ENCODE measurements around the gene PTPN12.

The PTPN12 gene

DNA sequence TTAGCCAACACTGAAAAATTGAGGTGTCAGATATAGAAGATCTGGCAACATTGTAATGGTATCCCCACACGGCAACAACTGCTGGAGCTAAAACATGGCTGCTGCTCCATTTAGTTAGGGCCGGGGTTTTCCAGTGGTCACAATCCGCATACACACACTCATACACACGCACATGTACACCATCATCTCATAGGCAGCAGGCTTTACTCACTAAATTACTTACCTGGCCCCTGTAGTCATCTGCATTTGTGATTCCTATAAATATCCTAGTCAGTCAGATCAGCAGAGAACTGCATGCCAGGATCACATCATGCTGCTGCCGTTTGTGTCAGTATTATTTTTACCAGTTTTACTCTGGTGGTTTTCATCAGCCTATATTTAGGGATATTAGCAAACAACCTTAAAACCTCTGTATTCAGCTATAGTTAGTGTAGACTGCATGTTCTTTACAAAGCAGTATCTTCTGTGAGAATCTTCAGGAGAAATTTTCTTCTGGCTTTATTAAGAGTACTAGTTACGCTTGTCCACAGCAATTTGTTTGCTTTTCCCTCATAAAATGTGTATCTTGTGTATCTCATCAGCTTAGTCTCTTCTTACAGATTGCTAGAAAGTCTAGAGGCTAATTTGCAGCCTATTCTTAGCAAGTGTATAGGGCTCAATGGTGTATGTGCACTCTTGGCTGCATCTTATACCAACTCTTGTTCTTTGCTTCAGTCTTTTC, 38.3 kb upstream of the PTPN12 start:
- no peak overlapping the region for H3K4me2 ChIP-seq (ENCODE audit: low read depth, low read length, poor library complexity, severe bottlenecking)
- no peak for TF ChIP-seq EZH2phosphoT487 (IDR thresholded peaks at IDR 0.05; ENCODE audit: borderline replicate concordance)
- TF ChIP-seq, protein P1, sequence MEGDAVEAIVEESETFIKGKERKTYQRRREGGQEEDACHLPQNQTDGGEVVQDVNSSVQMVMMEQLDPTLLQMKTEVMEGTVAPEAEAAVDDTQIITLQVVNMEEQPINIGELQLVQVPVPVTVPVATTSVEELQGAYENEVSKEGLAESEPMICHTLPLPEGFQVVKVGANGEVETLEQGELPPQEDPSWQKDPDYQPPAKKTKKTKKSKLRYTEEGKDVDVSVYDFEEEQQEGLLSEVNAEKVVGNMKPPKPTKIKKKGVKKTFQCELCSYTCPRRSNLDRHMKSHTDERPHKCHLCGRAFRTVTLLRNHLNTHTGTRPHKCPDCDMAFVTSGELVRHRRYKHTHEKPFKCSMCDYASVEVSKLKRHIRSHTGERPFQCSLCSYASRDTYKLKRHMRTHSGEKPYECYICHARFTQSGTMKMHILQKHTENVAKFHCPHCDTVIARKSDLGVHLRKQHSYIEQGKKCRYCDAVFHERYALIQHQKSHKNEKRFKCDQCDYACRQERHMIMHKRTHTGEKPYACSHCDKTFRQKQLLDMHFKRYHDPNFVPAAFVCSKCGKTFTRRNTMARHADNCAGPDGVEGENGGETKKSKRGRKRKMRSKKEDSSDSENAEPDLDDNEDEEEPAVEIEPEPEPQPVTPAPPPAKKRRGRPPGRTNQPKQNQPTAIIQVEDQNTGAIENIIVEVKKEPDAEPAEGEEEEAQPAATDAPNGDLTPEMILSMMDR (conservative IDR thresholded peaks at IDR 0.05; ENCODE audit: low read length) = no peak
- H3K9ac ChIP-seq (ENCODE audit: low read depth, low read length, poor library complexity, severe bottlenecking) = no peak overlapping the region

DNA sequence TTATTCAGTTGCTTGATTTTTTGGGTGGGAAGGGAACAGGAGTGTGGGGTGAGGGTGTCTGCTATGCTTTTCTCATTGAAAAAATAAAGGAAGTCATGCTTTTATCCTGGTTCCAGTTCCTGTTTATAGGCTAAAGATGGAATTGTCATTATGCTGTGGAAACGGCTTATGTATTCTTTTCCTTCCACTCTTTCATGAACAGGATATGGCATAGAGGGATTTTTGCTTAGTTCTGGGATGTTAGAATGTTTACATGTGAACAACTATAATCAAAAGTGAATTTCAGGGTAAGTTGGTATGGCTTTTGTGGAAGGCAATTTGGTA, 35.9 kb upstream of the PTPN12 start:
- no peaks in the 10 kb centered on the region for H3K36me3 ChIP-seq (ENCODE audit: insufficient read depth, low read length)
- H2AFZ ChIP-seq (ENCODE audit: low read length) = peak overlapping the region; percentile 79
- H3K9me3 ChIP-seq (ENCODE audit: insufficient read depth, low read depth, low read length) = no peaks in the 10 kb centered on the region
- H3K79me2 ChIP-seq (ENCODE audit: insufficient read depth, low read length) = no peaks in the 10 kb centered on the region
- TF ChIP-seq EZH2phosphoT487 (IDR thresholded peaks at IDR 0.05; ENCODE audit: borderline replicate concordance) = no peak
- TF ChIP-seq, protein P1 (conservative IDR thresholded peaks at IDR 0.05; ENCODE audit: low read length) = no peak
- H3K27me3 ChIP-seq (ENCODE audit: insufficient read depth, low read length, poor library complexity, severe bottlenecking) = no peaks in the 10 kb centered on the region
- H3K9ac ChIP-seq (ENCODE audit: low read depth, low read length, poor library complexity, severe bottlenecking) = no peak overlapping the region
- no peak overlapping the region for H3K4me3 ChIP-seq (ENCODE audit: low read length, poor library complexity, severe bottlenecking)
- no peak overlapping the region for H3K4me2 ChIP-seq (ENCODE audit: low read depth, low read length, poor library complexity, severe bottlenecking)
- no peaks in the 10 kb centered on the region for H3K4me1 ChIP-seq (ENCODE audit: insufficient read depth, low read length, poor library complexity, severe bottlenecking)
- H3F3A ChIP-seq (ENCODE audit: low read depth) = no peaks in the 10 kb centered on the region
- H4K20me1 ChIP-seq (ENCODE audit: insufficient read depth, low read length, poor library complexity, severe bottlenecking) = no peaks in the 10 kb centered on the region
- no peaks in the 10 kb centered on the region for H3K9me2 ChIP-seq (replicated peaks; ENCODE audit: low read depth, low read length)

More for the DNA sequence above, 38.3 kb upstream of the PTPN12 start:
- Histone ChIP-seq H3K4me3 (ENCODE audit: low read length, poor library complexity, severe bottlenecking) (no peak overlapping the region), H3F3A (ENCODE audit: low read depth) (no peaks in the 10 kb centered on the region), H3K27me3 (ENCODE audit: insufficient read depth, low read length, poor library complexity, severe bottlenecking) (no peaks in the 10 kb centered on the region), H3K4me1 (ENCODE audit: insufficient read depth, low read length, poor library complexity, severe bottlenecking) (no peaks in the 10 kb centered on the region), H3K9me3 (ENCODE audit: insufficient read depth, low read depth, low read length) (no peaks in the 10 kb centered on the region; the same call in 1 of the 2 replicates), H3K9me2 (replicated peaks; ENCODE audit: low read depth, low read length) (no peaks in the 10 kb centered on the region), H2AFZ (ENCODE audit: low read length) (peak overlapping the region; percentile 27; the same call in 1 of the 2 replicates), H3K79me2 (ENCODE audit: insufficient read depth, low read length) (no peaks in the 10 kb centered on the region), H3K36me3 (ENCODE audit: insufficient read depth, low read length) (no peaks in the 10 kb centered on the region), H4K20me1 (ENCODE audit: insufficient read depth, low read length, poor library complexity, severe bottlenecking) (no peaks in the 10 kb centered on the region)

DNA sequence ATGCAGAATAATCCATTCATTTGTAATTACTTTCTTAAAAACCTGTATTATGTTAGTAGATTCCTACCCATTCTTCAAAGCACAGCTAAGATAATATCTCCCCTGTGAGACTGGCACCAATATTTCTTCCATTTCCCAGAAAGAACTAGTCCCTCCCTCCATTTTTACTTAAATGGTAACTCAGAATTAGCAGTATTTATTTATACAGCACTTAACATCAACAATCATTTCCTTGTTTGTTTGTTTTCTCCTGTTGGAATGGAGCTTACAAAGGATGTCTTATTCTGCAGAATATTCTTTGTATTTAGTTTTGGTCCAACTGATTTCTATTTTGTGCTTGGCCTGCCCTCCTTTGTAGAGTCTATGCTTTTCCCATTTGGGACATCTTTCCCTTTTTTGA, 32.1 kb upstream of the PTPN12 start:
- Histone ChIP-seq H3K4me3 (ENCODE audit: low read length, poor library complexity, severe bottlenecking) (no peak overlapping the region), H3K4me1 (ENCODE audit: insufficient read depth, low read length, poor library complexity, severe bottlenecking) (no peaks in the 10 kb centered on the region), H3K9ac (ENCODE audit: low read depth, low read length, poor library complexity, severe bottlenecking) (no peak overlapping the region), H3F3A (ENCODE audit: low read depth) (no peaks in the 10 kb centered on the region), H2AFZ (ENCODE audit: low read length) (no peak overlapping the region), H3K4me2 (ENCODE audit: low read depth, low read length, poor library complexity, severe bottlenecking) (no peak overlapping the region), H3K9me3 (ENCODE audit: insufficient read depth, low read depth, low read length) (no peaks in the 10 kb centered on the region), H3K27me3 (ENCODE audit: insufficient read depth, low read length, poor library complexity, severe bottlenecking) (no peaks in the 10 kb centered on the region), H4K20me1 (ENCODE audit: insufficient read depth, low read length, poor library complexity, severe bottlenecking) (no peaks in the 10 kb centered on the region), H3K79me2 (ENCODE audit: insufficient read depth, low read length) (no peaks in the 10 kb centered on the region), H3K9me2 (replicated peaks; ENCODE audit: low read depth, low read length) (no peaks in the 10 kb centered on the region), H3K36me3 (ENCODE audit: insufficient read depth, low read length) (no peaks in the 10 kb centered on the region)
- TF ChIP-seq, protein P1 (conservative IDR thresholded peaks at IDR 0.05; ENCODE audit: low read length) = no peak
- no peak for TF ChIP-seq EZH2phosphoT487 (IDR thresholded peaks at IDR 0.05; ENCODE audit: borderline replicate concordance)
